NCI-H1048 (cell line): ENCODE data around the gene WSB2.

Experiments used
- DNase-seq: peaks from one replicate; lab custom pipeline; 2025; lab: John Stamatoyannopoulos, UW

WSB2 gene

DNA sequence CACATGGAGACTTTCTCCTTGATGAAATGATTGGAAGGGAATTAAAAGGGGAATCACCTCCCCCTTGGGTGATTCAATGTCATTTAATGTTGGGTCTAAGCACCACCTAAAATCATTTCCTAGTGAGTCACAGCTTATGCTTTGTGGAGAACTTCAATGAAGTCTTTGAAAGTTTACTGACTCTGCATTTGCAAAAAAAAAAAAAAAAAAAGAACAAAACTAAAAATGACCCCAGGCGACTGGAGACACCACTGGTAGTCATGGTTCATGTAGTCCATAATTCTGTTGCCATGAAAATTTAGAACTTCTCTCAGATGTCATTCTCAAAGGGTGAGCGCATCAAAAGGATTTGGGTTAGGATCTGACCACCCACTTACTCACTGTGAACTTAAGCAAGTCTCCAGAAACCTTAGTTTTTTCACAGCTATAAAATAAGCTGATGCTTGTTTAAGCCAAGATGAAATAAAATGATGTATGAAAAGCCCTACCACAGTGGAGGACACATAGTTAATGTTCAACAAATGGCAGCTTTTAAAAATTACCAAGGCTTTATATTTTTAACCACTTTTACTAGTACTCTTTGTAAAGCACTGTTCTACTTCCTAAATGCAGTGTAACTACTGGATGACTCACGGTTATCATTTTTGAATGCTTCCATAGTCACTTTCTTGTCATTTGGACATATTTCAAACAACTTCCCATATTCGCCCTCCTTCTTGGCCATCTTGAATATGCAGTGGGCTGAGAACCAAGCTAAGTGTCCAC lies 74.1 kb downstream of the WSB2 start:
- DNase-seq = no peak

DNA sequence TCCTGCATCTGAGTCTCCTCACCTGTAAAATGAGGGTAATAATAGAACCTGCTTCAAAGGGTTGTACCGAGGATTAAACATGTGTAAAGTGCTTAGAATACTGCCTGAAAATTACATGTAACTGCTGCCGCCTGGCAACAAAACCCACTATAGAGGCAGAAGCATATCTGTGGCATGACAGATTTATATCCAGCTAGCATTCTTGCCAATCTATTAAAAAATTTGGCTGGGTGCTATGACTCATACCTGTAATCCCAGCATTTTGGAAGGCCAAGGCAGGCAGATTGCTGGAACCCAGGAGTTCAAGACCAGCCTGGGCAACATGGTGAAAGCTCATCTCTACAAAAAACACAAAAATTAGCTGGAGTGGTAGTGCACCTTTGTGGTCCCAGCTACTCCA lies 75.8 kb downstream of the WSB2 start:
- DNase-seq = no peak
